B cell (primary cell): Measurements from ENCODE around the gene BRSK1. TPM values are rescaled to one million over a fixed set of nuclear protein-coding genes. Genes with fewer than 3 reads are reported as not detected.

ENCODE experiments used
- ATAC-seq: fragments of 200-7000 bp; cut with Tn5 transposase; one replicate; pipeline ENCODE4 v1.10.0; 2021; ENCODE audit warnings: low read depth, mild to moderate bottlenecking, moderate number of reproducible peaks, moderate library complexity
- CTCF ChIA-PET: fragments of 350-600 bp; sonication (Branson Sonifier 250); formaldehyde crosslinking; loops from one replicate; lab custom pipeline; 2021; ENCODE audit warnings: antibody characterized with exemption, inconsistent platforms; lab: Charles Lee
- POLR2A ChIA-PET: fragments of 350-600 bp; sonication (Branson Sonifier 250); formaldehyde crosslinking; loops from one replicate; lab custom pipeline; 2021; ENCODE audit warnings: antibody characterized with exemption; lab: Charles Lee
- DNase-seq: peaks from one replicate; pipeline ENCODE4 v3.0.0; 2013
- H2AFZ ChIP-seq: 2 replicates; pipeline ENCODE4 v1.6.1; 2012; ENCODE audit warnings: mild to moderate bottlenecking, low read depth, low read length; ENCODE audit not compliant: insufficient read depth, poor library complexity, severe bottlenecking
- H3K27ac ChIP-seq, 2 donors: 1 replicate in 1 of 2; 2 replicates in 1 of 2; pipeline ENCODE4 v1.5.1; 2012 to 2013; ENCODE audit warnings: low read length in 2 of 2, mild to moderate bottlenecking in 2 of 2, moderate library complexity in 1 of 2
- H3K27me3 ChIP-seq, 4 experiments: fragments of 200-600 bp in 1 of 4; sonication (generic) in 1 of 4; replicated peaks in 1 of 4; 1 replicate in 2 of 4; 2 replicates in 2 of 4; pipeline versions ENCODE4 v1.6.1 to v1.7.0; 2013 to 2016; ENCODE audit warnings: low read length in 3 of 4, mild to moderate bottlenecking in 2 of 4, mixed read lengths in 1 of 4, moderate library complexity in 1 of 4; ENCODE audit not compliant: insufficient read depth in 4 of 4, control insufficient read depth in 3 of 4; ENCODE audit errors: control extremely low read depth in 1 of 4
- H3K36me3 ChIP-seq, 2 experiments: replicated peaks in 1 of 2; 1 replicate in 1 of 2; 2 replicates in 1 of 2; pipeline versions ENCODE4 v1.6.1 to v1.7.1; 2013; ENCODE audit warnings: low read length in 1 of 2; ENCODE audit not compliant: insufficient read depth in 2 of 2, control insufficient read depth in 1 of 2; ENCODE audit errors: control extremely low read depth in 1 of 2, extremely low read depth in 1 of 2
- H3K4me1 ChIP-seq, 2 donors: fragments of 200-600 bp in 1 of 2; sonication (generic) in 1 of 2; 1 replicate in 1 of 2; 2 replicates in 1 of 2; pipeline versions ENCODE4 v1.5.1 to v1.6.1; 2013 to 2017; ENCODE audit warnings: low read length in 2 of 2; ENCODE audit not compliant: control insufficient read depth in 2 of 2, insufficient read depth in 2 of 2
- H3K4me2 ChIP-seq: replicated peaks from 2 replicates; pipeline ENCODE3; 2012; ENCODE audit warnings: mild to moderate bottlenecking, low read depth, low read length; ENCODE audit not compliant: poor library complexity, severe bottlenecking
- H3K4me3 ChIP-seq, 5 experiments: fragments of 200-600 bp in 1 of 5; sonication (generic) in 1 of 5; 1 replicate in 3 of 5; 2 replicates in 2 of 5; pipeline versions ENCODE4 v1.5.1 to v1.7.0; 2011 to 2016; ENCODE audit warnings: low read length in 4 of 5, mild to moderate bottlenecking in 4 of 5, low read depth in 2 of 5, control low read depth in 1 of 5, moderate library complexity in 1 of 5; ENCODE audit not compliant: insufficient read depth in 1 of 5; ENCODE audit errors: control extremely low read depth in 1 of 5, extremely low read depth in 1 of 5
- H3K79me2 ChIP-seq: fragments of 200-600 bp; sonication (generic); one replicate; pipeline ENCODE4 v1.6.0; 2016; ENCODE audit warnings: low read length; ENCODE audit not compliant: control insufficient read depth, insufficient read depth
- H3K9ac ChIP-seq: fragments of 200-600 bp; sonication (generic); 2 replicates; pipeline ENCODE4 v1.6.1; 2017; ENCODE audit warnings: mild to moderate bottlenecking, low read length, moderate library complexity
- H3K9me3 ChIP-seq, 3 donors: one replicate each; pipeline versions ENCODE4 v1.6.1 to v1.7.1; 2013; ENCODE audit warnings: low read length in 2 of 3; ENCODE audit not compliant: control insufficient read depth in 2 of 3, insufficient read depth in 1 of 3; ENCODE audit errors: control extremely low read depth in 1 of 3
- H4K20me1 ChIP-seq: 2 replicates; pipeline ENCODE4 v1.6.0; 2012; ENCODE audit warnings: mild to moderate bottlenecking, low read length; ENCODE audit not compliant: insufficient read depth, control insufficient read depth, poor library complexity, severe bottlenecking
- H3K27ac Mint-ChIP-seq: one replicate; pipeline ENCODE4 v1.8.0; 2021; ENCODE audit warnings: mixed read lengths
- H3K27me3 Mint-ChIP-seq: one replicate; pipeline ENCODE4 v1.8.0; 2021; ENCODE audit warnings: mixed read lengths
- H3K4me1 Mint-ChIP-seq: one replicate; pipeline ENCODE4 v1.8.0; 2021; ENCODE audit warnings: mixed read lengths
- H3K4me3 Mint-ChIP-seq: one replicate; pipeline ENCODE4 v1.8.0; 2021; ENCODE audit warnings: mixed read lengths
- H3K9me3 Mint-ChIP-seq: one replicate; pipeline ENCODE4 v1.8.0; 2022; ENCODE audit warnings: mixed read lengths; ENCODE audit not compliant: insufficient read depth
- CTCF ChIP-seq: fragments of 200-600 bp; IDR thresholded peaks from one replicate; pipeline ENCODE4 v1.8.0; 2022; ENCODE audit warnings: antibody characterized with exemption, mild to moderate bottlenecking
- EZH2 ChIP-seq: IDR thresholded peaks from 2 replicates; pipeline ENCODE4 v1.6.1; 2012; ENCODE audit warnings: borderline replicate concordance, low read depth, mild to moderate bottlenecking, moderate library complexity, low read length; ENCODE audit not compliant: insufficient read depth, poor library complexity, severe bottlenecking
- WGBS: methylation state at CpG from one replicate; pipeline ENCODE4 v1.1.5; 2013; ENCODE audit warnings: missing lambda C conversion rate; ENCODE audit not compliant: insufficient coverage; 5-methylcytosine and 5-hydroxymethylcytosine counted together
- intact Hi-C: fragments of 100-400 bp; cut with micrococcal nuclease; formaldehyde crosslinking; loops from one replicate; pipeline ENCODE4 v1.10.0; 2022
- polyA plus RNA-seq: library from polyadenylated mRNA; depleted of rRNA; stranded (reverse); fragments of >200 nt; gene quantifications from 2 replicates; pipeline ENCODE4 v1.2.3, GENCODE V29; 2012
- total RNA-seq, 2 donors: library from RNA; stranded (reverse); fragments of 120-200 nt in 1 of 2; gene quantifications; 1 replicate in 1 of 2; 2 replicates in 1 of 2; pipeline versions ENCODE4 v1.2.3 to v1.2.4, GENCODE V29; 2013 to 2022

BRSK1 gene
- total and polyA plus RNA-seq, 2 donors (not counting 1 experiment from before 2014, with no cell fraction given), result 0.94 to 1.4 TPM

GRCh38 chr19:55355213-55355821 lies 71.5 kb downstream of the BRSK1 start:
- Histone ChIP-seq H3K27me3 (peaks cover 0 to 60% (median 24%) of the 10 kb centered on the region in 4 experiments), H3K27ac (no peak overlapping the region), H3K36me3 (no peaks in the 10 kb centered on the region), H3K4me1 (peaks cover 23 to 29% of the 10 kb centered on the region in 2 donors), H3K4me3 (no peak overlapping the region), H3K79me2 (no peaks in the 10 kb centered on the region), H3K9me3 (peaks cover 0 to 18% (median 0%) of the 10 kb centered on the region in 3 donors), H2AFZ (no peak overlapping the region), H3K4me2 (no peak overlapping the region), H4K20me1 (no peaks in the 10 kb centered on the region), H3K9ac (no peak overlapping the region)
- peak overlapping the region; percentile 49 for H3K4me3 Mint-ChIP-seq
- H3K4me1 Mint-ChIP-seq, result peaks cover 23% of the 10 kb centered on the region
- CTCF ChIA-PET, result interaction anchor here (0.8 kb wide), 1 partner anchor 67 kb away, joined by 3 read pairs; no protein-coding TSS in a partner anchor
- no peak for DNase-seq
- 36% methylated on average over 10 of the region's 13 CpGs for WGBS
- peaks cover 44% of the 10 kb centered on the region for H3K27me3 Mint-ChIP-seq
- TF ChIP-seq EZH2 (no peak), CTCF (no peak)
- intact Hi-C loops, result no loop called here
- ATAC-seq, result no peak
- no peak overlapping the region for H3K27ac Mint-ChIP-seq
- no peaks in the 10 kb centered on the region for H3K9me3 Mint-ChIP-seq
- POLR2A ChIA-PET, result no interaction called here

DNA sequence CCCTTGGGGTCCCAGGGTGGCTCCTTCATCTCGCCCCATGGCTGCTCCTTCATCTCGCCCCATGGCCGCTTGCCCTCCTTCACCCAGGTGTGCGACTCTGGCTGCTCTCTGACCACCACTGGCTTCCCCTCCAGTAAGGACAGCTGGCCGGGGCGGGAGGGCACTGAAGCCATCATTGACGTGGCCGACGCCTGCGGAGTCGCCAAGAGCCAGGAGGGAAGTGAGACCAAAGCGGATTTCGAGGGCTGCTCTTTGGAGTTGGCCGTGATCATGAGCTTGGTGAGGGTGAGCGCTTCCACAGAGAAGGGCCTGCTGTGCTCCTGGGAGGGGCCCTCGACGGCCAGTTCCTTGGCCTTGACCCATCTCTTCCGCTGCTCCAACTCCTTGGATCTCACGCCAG lies 74.7 kb downstream of the BRSK1 start:
- no peak for DNase-seq
- H3K27me3 Mint-ChIP-seq, result peaks cover 12% of the 10 kb centered on the region
- no peak overlapping the region for H3K27ac Mint-ChIP-seq
- TF ChIP-seq EZH2, result no peak
- no peak for TF ChIP-seq CTCF
- H3K9ac ChIP-seq, result no peak overlapping the region
- 93% methylated on average over 16 of the region's 19 CpGs for WGBS
- H4K20me1 ChIP-seq, result no peaks in the 10 kb centered on the region
- H3K79me2 ChIP-seq, result no peaks in the 10 kb centered on the region
- no peak overlapping the region for H2AFZ ChIP-seq
- H3K27ac ChIP-seq, result no peak overlapping the region
- H3K9me3 ChIP-seq, result peaks cover 0 to 17% (median 0%) of the 10 kb centered on the region in 3 donors
- POLR2A ChIA-PET, result interaction anchor here (0.7 kb wide), 1 partner anchor 198 kb away, joined by 4 read pairs; no protein-coding TSS in a partner anchor
- ATAC-seq, result no peak
- no peak overlapping the region for H3K4me2 ChIP-seq
- CTCF ChIA-PET, result no interaction called here
- H3K4me1 ChIP-seq, result peaks cover 12 to 14% of the 10 kb centered on the region in 2 donors
- H3K4me1 Mint-ChIP-seq, result peaks cover 9% of the 10 kb centered on the region
- peaks cover 0 to 30% (median 11%) of the 10 kb centered on the region in 4 experiments for H3K27me3 ChIP-seq
- no peaks in the 10 kb centered on the region for H3K36me3 ChIP-seq
- intact Hi-C loops, result no loop called here
- H3K9me3 Mint-ChIP-seq, result no peaks in the 10 kb centered on the region
- no peak overlapping the region for H3K4me3 Mint-ChIP-seq
- no peak overlapping the region for H3K4me3 ChIP-seq
